K562 (cell line): Measurements from ENCODE around the gene ANTKMT. TPM values are rescaled to one million over a fixed set of nuclear protein-coding genes. Genes with fewer than 3 reads are reported as not detected.

ENCODE experiments used
- ATAC-seq: fragments of 200-7000 bp; cut with Tn5 transposase; 3 replicates; pipeline ENCODE4 v1.9.1; 2020; ENCODE audit warnings: moderate library complexity
- BruUV-seq: library from RNA; stranded (reverse); fragments of 400-500 nt; replicated peaks from 2 replicates; lab custom pipeline; 2021; lab: Mats Ljungman, UMichigan
- CTCF ChIA-PET: fragments of 300-600 bp; formaldehyde crosslinking; extraction: SDS; loops from one replicate; lab custom pipeline; 2021; ENCODE audit warnings: low intra/inter-chr PET ratio; lab: Yijun Ruan, JAX
- POLR2A ChIA-PET: fragments of 300-600, 350-650 bp; sonication (Branson Sonifier 250); formaldehyde crosslinking; extraction: SDS; loops from one replicate; lab custom pipeline; 2021; ENCODE audit warnings: antibody characterized with exemption, inconsistent platforms; lab: Yijun Ruan, JAX
- DNase-seq, 4 experiments: peaks; one replicate each; pipeline versions ENCODE4 v3.0.0 to v3.0.0-alpha.2; 2011 to 2018; ENCODE audit warnings: low spot score in 3 of 4, mixed read lengths in 3 of 4; ENCODE audit errors: extremely low read depth in 1 of 4
- FAIRE-seq: peaks from 2 replicates; lab custom pipeline; 2011; peaks lifted over from hg19 to GRCh38; lab: Jason Lieb, UNC
- H2AFZ ChIP-seq: 2 replicates; pipeline ENCODE4 v1.6.0; 2011; ENCODE audit warnings: low read depth, low read length, control low read depth, inconsistent platforms
- H3K27ac ChIP-seq: fragments of 200-600 bp; 3 replicates; pipeline ENCODE4 v1.8.0; 2011; ENCODE audit warnings: low read depth, mild to moderate bottlenecking, control low read depth, inconsistent platforms, low read length, moderate library complexity, mixed read lengths; ENCODE audit errors: extremely low read depth
- H3K27me3 ChIP-seq, 2 experiments: fragments of 300-600 bp in 1 of 2; 2 replicates in 1 of 2; 3 replicates in 1 of 2; pipeline versions ENCODE4 v1.6.0 to v1.8.0; 2011; ENCODE audit warnings: inconsistent platforms in 2 of 2, low read length in 2 of 2, mild to moderate bottlenecking in 1 of 2, mixed read lengths in 1 of 2, moderate library complexity in 1 of 2; ENCODE audit not compliant: control insufficient read depth in 2 of 2, insufficient read depth in 2 of 2
- H3K36me3 ChIP-seq: fragments of 300-600 bp; 3 replicates; pipeline ENCODE4 v1.8.0; 2011; ENCODE audit warnings: mild to moderate bottlenecking, low read length, inconsistent platforms; ENCODE audit not compliant: control insufficient read depth, insufficient read depth
- H3K4me1 ChIP-seq, 2 experiments: fragments of 200-600 bp in 1 of 2; replicated peaks in 1 of 2; 2 replicates in 1 of 2; 3 replicates in 1 of 2; pipeline versions ENCODE4 v1.5.1 to v1.8.0; 2011; ENCODE audit warnings: inconsistent platforms in 2 of 2, low read length in 2 of 2, mild to moderate bottlenecking in 1 of 2, mixed read lengths in 1 of 2, moderate library complexity in 1 of 2; ENCODE audit not compliant: control insufficient read depth in 2 of 2, insufficient read depth in 2 of 2
- H3K4me2 ChIP-seq: 2 replicates; pipeline ENCODE4 v1.6.1; 2011; ENCODE audit warnings: low read length, control low read depth, inconsistent platforms, mixed read lengths; ENCODE audit not compliant: insufficient read depth
- H3K4me3 ChIP-seq: fragments of 200-600 bp; sonication (generic), shearing (Covaris generic); 2 replicates; pipeline ENCODE4 v1.5.1; 2016; ENCODE audit warnings: control low read depth, inconsistent platforms
- H3K79me2 ChIP-seq: fragments of 200-600 bp; 3 replicates; pipeline ENCODE4 v1.8.0; 2011; ENCODE audit warnings: low read length, inconsistent platforms; ENCODE audit not compliant: control insufficient read depth, insufficient read depth
- H3K9ac ChIP-seq, 2 experiments: 2 replicates each; pipeline versions ENCODE4 v1.6.0 to v1.6.1; 2011; ENCODE audit warnings: low read depth in 2 of 2, low read length in 2 of 2, control low read depth in 1 of 2, inconsistent platforms in 1 of 2, mild to moderate bottlenecking in 1 of 2, mixed read lengths in 1 of 2; ENCODE audit not compliant: insufficient read depth in 1 of 2
- H3K9me1 ChIP-seq: one replicate; pipeline ENCODE4 v1.6.0; 2011; ENCODE audit warnings: inconsistent platforms, mild to moderate bottlenecking, low read length, moderate library complexity; ENCODE audit not compliant: control insufficient read depth, insufficient read depth
- H3K9me3 ChIP-seq: replicated peaks from 2 replicates; pipeline ENCODE4 v1.5.1; 2011; ENCODE audit warnings: low read depth, low read length, inconsistent platforms; ENCODE audit not compliant: control insufficient read depth, insufficient read depth
- H4K20me1 ChIP-seq: replicated peaks from 2 replicates; pipeline ENCODE4 v1.6.1; 2011; ENCODE audit warnings: low read length, inconsistent platforms, mixed read lengths; ENCODE audit not compliant: control insufficient read depth, insufficient read depth
- BCOR ChIP-seq: fragments of 450-650 bp; IDR thresholded peaks from 2 replicates; pipeline ENCODE4 v1.6.1; 2016
- CUX1 ChIP-seq: fragments of 200-800 bp; sonication (Bioruptor generic); IDR thresholded peaks from 2 replicates; pipeline ENCODE4 v1.6.1; 2016; ENCODE audit warnings: missing genetic modification characterization, missing compliant biosample characterization
- E2F4 ChIP-seq: sonication (generic); formaldehyde crosslinking; IDR thresholded peaks from 2 replicates; pipeline ENCODE4 v1.8.0; 2022; ENCODE audit warnings: mild to moderate bottlenecking, low read depth, missing genetic modification reagents
- ETV6 ChIP-seq, 3 experiments: fragments of 150-350 bp in 1 of 3; sonication (generic) in 1 of 3; formaldehyde crosslinking in 1 of 3; IDR thresholded peaks; 2 replicates each; pipeline versions ENCODE4 v1.6.1 to v1.8.0; 2014 to 2022; ENCODE audit warnings: borderline replicate concordance in 2 of 3, low read depth in 2 of 3, antibody characterized with exemption in 1 of 3, low read length in 1 of 3, mild to moderate bottlenecking in 1 of 3, missing genetic modification reagents in 1 of 3
- KDM1A ChIP-seq, 2 experiments: fragments of 450-650 bp; IDR thresholded peaks; 2 replicates each; pipeline ENCODE4 v1.6.1; 2016; ENCODE audit warnings: mild to moderate bottlenecking in 2 of 2
- RCOR1 ChIP-seq, 2 experiments: IDR thresholded peaks; 2 replicates each; pipeline ENCODE4 v1.6.1; 2012; ENCODE audit warnings: low read depth in 2 of 2, low read length in 2 of 2, borderline replicate concordance in 1 of 2, improper control_type of control experiment in 1 of 2
- TFE3 ChIP-seq: fragments of 450-650 bp; formaldehyde crosslinking; IDR thresholded peaks from 2 replicates; pipeline ENCODE4 v1.4.0; 2020; ENCODE audit warnings: mild to moderate bottlenecking, mixed read lengths
- USF1 ChIP-seq: sonication (generic); formaldehyde crosslinking; IDR thresholded peaks from 2 replicates; pipeline ENCODE4 v1.9.0; 2022; ENCODE audit warnings: mild to moderate bottlenecking, missing genetic modification reagents
- WGBS: fragments of 100-300 bp; shearing (Covaris generic); methylation state at CpG from one replicate; pipeline ENCODE4 v1.1.6; 2016; ENCODE audit warnings: low coverage, mixed read lengths; ENCODE audit not compliant: insufficient coverage; ENCODE audit errors: missing lambda C conversion rate; 5-methylcytosine and 5-hydroxymethylcytosine counted together
- in situ Hi-C: fragments of 300-500 bp; cut with MboI; formaldehyde crosslinking; loops from 4 replicates; pipeline ENCODE4 v1.15.0; 2018; ENCODE audit warnings: inconsistent platforms, mixed read lengths
- intact Hi-C: fragments of 100-400 bp; cut with micrococcal nuclease; formaldehyde crosslinking; loops from 2 replicates; pipeline ENCODE4 v1.14.2; 2022
- polyA plus RNA-seq, 8 experiments: library from polyadenylated mRNA; depleted of rRNA in 4 of 8; stranded (reverse) in 5 of 8; unstranded in 3 of 8; fragments of >200 nt; fragmentation: Nextera tagmentation in 2 of 8; fragmentation: Illumina TruSeq in 1 of 8; extraction: Ambion mirVana in 2 of 8; extraction: Trizol in 1 of 8; gene quantifications; 2 replicates each; pipeline versions ENCODE4 v1.2.1 to v1.2.3, GENCODE V29; 2011 to 2014; ENCODE audit warnings: inconsistent platforms in 1 of 8, missing spikeins in 1 of 8
- total RNA-seq, 7 experiments: library from RNA; depleted of rRNA in 6 of 7; stranded (reverse); fragments of >200 nt in 6 of 7; fragmentation: Illumina TruSeq in 2 of 7; extraction: Trizol in 2 of 7; gene quantifications; 2 replicates each; pipeline versions ENCODE4 v1.2.1 to v1.2.3, GENCODE V29; 2011 to 2021; ENCODE audit warnings: low replicate concordance in 1 of 7

ANTKMT gene
- total and polyA plus RNA-seq, 9 of the 15 experiments (the other 6 are each of a cell fraction or from before 2014, with no cell fraction given), result 0.58 to 217 (median 19.1) TPM

- Histone ChIP-seq H3K27ac (no peak overlapping the region), H4K20me1 (peaks cover 20% of the 10 kb centered on the region; the same call in 1 of the 2 replicates), H3K4me2 (no peak overlapping the region), H3K36me3 (no peaks in the 10 kb centered on the region), H3K27me3 (peaks cover 0 to 17% of the 10 kb centered on the region in 2 experiments; a peak in 2 of 5 replicates), H3K79me2 (peaks cover 4% of the 10 kb centered on the region; the same call in 2 of the 3 replicates), H3K9ac (no peak overlapping the region; a peak in 1 of 4 replicates), H2AFZ (no peak overlapping the region), H3K9me3 (no peaks in the 10 kb centered on the region), H3K9me1 (no peaks in the 10 kb centered on the region), H3K4me1 (peaks cover 4 to 65% of the 10 kb centered on the region in 2 experiments; a peak in 3 of 5 replicates), H3K4me3 (no peak overlapping the region)
- ChIA-PET CTCF (interaction anchor here (1.0 to 4.5 kb wide), 4 partner anchors 31 to 391 kb away, joined by 3 to 73 read pairs (median 14); no protein-coding TSS in a partner anchor), POLR2A (no interaction called here)
- in situ Hi-C loops, result loop anchor here (5.0 to 10.0 kb wide), 2 partner anchors 76 to 344 kb away; partner anchors contain the start of genes CHTF18 and RPUSD1
- FAIRE-seq (no peak), DNase-seq (no peak), ATAC-seq (no peak)
- no TSS peak for BruUV-seq
- intact Hi-C loops, result loop anchor here (1.0 to 5.0 kb wide), 2 partner anchors 74 to 96 kb away; no protein-coding TSS in a partner anchor
- 27% methylated on average over 12 of the region's 12 CpGs for WGBS
- TF ChIP-seq ETV6 (IDR thresholded peaks at IDR 0.05; ENCODE audit: borderline replicate concordance in 1 of 2, low read depth in 2 of 2, low read length in 1 of 2) (no peak), ETV6 (CRISPR knock-in tag; IDR thresholded peaks at IDR 0.05; ENCODE audit: borderline replicate concordance) (no peak), USF1 (0 out of 2 replicates have a peak, but pooled peaks have one; percentile 12), E2F4 (no peak), TFE3 (CRISPR knock-in tag) (no peak), KDM1A (IDR thresholded peaks at IDR 0.05) (peak; percentile 41 to 67; a peak in 3 of 4 replicates), BCOR (peak; percentile 82), RCOR1 (IDR thresholded peaks at IDR 0.05; ENCODE audit: borderline replicate concordance in 1 of 2, low read depth in 2 of 2, low read length in 2 of 2) (peak in 1 of 2 experiments; percentile 47; a peak in 1 of 4 replicates), CUX1 (CRISPR knock-in tag) (no peak)
Measured at GRCh38 chr16:711084-711483, 9.9 kb upstream of the ANTKMT start.
